ENCODE measurements around the gene LGALS13.

DNA sequence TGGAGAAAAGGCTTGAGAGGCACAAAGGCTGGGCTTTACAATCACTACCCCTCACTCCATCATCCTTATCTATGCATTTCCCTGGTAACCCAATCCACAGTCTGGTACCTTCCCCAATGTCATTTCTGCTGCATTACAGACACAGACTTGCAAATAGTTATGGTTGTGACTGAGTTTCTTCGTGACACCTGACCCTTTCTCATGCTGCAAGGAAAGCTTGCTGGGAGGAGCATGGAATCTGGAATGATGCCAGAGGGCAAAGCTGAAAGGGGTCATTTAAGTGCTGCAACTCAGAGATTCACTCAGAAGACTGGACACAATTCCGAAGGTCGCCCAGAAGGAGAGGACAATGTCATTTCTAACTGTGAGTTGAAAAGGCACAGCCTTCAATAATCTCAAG is 53.3 kb downstream of the LGALS13 start, which contains the start of gene LGALS16:
- TF ChIP-seq EP300 (IDR thresholded peaks at IDR 0.05), result no peak
- TF ChIP-seq, protein P1, sequence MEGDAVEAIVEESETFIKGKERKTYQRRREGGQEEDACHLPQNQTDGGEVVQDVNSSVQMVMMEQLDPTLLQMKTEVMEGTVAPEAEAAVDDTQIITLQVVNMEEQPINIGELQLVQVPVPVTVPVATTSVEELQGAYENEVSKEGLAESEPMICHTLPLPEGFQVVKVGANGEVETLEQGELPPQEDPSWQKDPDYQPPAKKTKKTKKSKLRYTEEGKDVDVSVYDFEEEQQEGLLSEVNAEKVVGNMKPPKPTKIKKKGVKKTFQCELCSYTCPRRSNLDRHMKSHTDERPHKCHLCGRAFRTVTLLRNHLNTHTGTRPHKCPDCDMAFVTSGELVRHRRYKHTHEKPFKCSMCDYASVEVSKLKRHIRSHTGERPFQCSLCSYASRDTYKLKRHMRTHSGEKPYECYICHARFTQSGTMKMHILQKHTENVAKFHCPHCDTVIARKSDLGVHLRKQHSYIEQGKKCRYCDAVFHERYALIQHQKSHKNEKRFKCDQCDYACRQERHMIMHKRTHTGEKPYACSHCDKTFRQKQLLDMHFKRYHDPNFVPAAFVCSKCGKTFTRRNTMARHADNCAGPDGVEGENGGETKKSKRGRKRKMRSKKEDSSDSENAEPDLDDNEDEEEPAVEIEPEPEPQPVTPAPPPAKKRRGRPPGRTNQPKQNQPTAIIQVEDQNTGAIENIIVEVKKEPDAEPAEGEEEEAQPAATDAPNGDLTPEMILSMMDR (IDR thresholded peaks at IDR 0.05), result no peak
- TF ChIP-seq POLR2A (IDR thresholded peaks at IDR 0.05), result no peak
